PC-3 (cell line): ENCODE measurements around the gene MEIOSIN.

ENCODE experiments used
- CTCF ChIP-seq: fragments of 300-600 bp; sonication (generic); conservative IDR thresholded peaks from 2 replicates; pipeline ENCODE4 v1.5.1; 2017; ENCODE audit warnings: antibody characterized with exemption, low read depth, mild to moderate bottlenecking, low read length
- EZH2 ChIP-seq: fragments of 300-600 bp; sonication (generic); IDR thresholded peaks from one replicate; pipeline ENCODE4 v1.6.1; 2017; ENCODE audit warnings: antibody characterized with exemption, mild to moderate bottlenecking, low read length; ENCODE audit not compliant: unreplicated experiment

DNA sequence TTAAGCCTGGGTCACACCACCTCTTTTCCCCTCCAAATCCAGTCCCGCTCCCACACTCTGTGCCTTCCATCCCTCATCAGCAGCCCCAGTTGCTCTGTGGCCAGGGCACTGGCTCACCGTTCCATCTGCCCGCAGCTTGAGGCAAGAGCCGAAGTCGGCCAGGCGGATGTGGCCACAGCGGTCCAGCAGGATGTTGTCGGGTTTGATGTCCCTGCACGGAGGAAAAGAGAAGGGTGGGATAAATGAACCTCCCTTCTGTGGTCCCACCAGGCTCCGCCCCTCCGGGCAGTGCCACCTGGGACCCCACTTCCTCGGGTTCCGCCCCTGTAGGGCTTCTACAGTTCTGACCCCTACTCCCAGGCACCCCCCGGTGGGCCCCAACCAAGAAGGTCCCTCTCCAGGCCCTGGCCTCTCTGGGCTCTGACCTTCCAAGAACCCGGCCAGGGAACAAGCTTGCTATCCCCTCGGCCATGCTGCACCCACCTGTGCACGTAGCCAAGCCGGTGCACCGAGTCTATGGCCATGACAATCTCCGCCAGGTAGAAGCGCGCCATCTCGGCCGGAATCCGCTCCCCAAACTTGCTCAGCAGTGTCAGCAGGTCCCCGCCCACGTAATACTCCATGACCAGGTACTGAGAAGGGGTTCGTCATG, 44.9 kb downstream of the MEIOSIN start:
- TF ChIP-seq CTCF (no peak), EZH2 (no peak)
